Activated T-cell treated with anti-CD3 and anti-CD28 coated beads, Interleukin-2, amount 50 U/mL, for 72 hours (primary cell): ENCODE results near the gene AAK1. TPM values are rescaled to one million over a fixed set of nuclear protein-coding genes. Genes with fewer than 3 reads are reported as not detected.
A peak's percentile ranks its signal among the peaks of the same experiment; 100 is the strongest.

Experiments
- ATAC-seq, 2 donors: fragments of 150-1000 bp; cut with Tn5 transposase; replicated peaks in 1 of 2; 2 replicates each; pipeline ENCODE4 v1.10.0; 2021; ENCODE audit warnings: moderate library complexity in 2 of 2, mild to moderate bottlenecking in 1 of 2
- DNase-seq, 2 donors: peaks; one replicate each; pipeline ENCODE4 v3.0.0; 2021 to 2022; ENCODE audit warnings: mixed read lengths in 1 of 2
- H3K27ac Mint-ChIP-seq: one replicate; pipeline ENCODE4 v1.8.0; 2022; ENCODE audit warnings: mild to moderate bottlenecking, moderate library complexity, mixed read lengths
- H3K27me3 Mint-ChIP-seq: one replicate; pipeline ENCODE4 v1.8.0; 2022; ENCODE audit warnings: low read depth, mixed read lengths
- H3K36me3 Mint-ChIP-seq, 2 donors: one replicate each; pipeline ENCODE4 v1.8.0; 2022; ENCODE audit warnings: mixed read lengths in 2 of 2, mild to moderate bottlenecking in 1 of 2; ENCODE audit not compliant: insufficient read depth in 2 of 2
- H3K4me1 Mint-ChIP-seq: one replicate; pipeline ENCODE4 v1.8.0; 2022; ENCODE audit warnings: low read depth, mixed read lengths
- H3K4me3 Mint-ChIP-seq, 2 donors: one replicate each; pipeline ENCODE4 v1.8.0; 2022; ENCODE audit warnings: mild to moderate bottlenecking in 2 of 2, mixed read lengths in 2 of 2, moderate library complexity in 2 of 2
- H3K9me3 Mint-ChIP-seq, 2 donors: one replicate each; pipeline ENCODE4 v1.8.0; 2022; ENCODE audit warnings: mixed read lengths in 2 of 2
- total RNA-seq, 2 donors: library from RNA; stranded (reverse); gene quantifications; one replicate each; pipeline ENCODE4 v1.2.3, GENCODE V29; 2022

The AAK1 gene
- total RNA-seq, 2 donors from 2014 or later = 134 to 137 TPM

GRCh38 chr2:69547984-69548715 is 95.4 kb downstream of the AAK1 start:
- peaks cover 51% of the 10 kb centered on the region for H3K4me1 Mint-ChIP-seq
- peaks cover 9 to 39% of the 10 kb centered on the region in 2 donors for H3K36me3 Mint-ChIP-seq
- peaks cover 0 to 4% of the 10 kb centered on the region in 2 donors for H3K9me3 Mint-ChIP-seq
- no peak overlapping the region for H3K4me3 Mint-ChIP-seq
- ATAC-seq = no peak
- no peaks in the 10 kb centered on the region for H3K27me3 Mint-ChIP-seq
- DNase-seq = no peak
- H3K27ac Mint-ChIP-seq = peak overlapping the region; percentile 31

- H3K36me3 Mint-ChIP-seq = peaks cover 9 to 42% of the 10 kb centered on the region in 2 donors
- ATAC-seq (no peak), DNase-seq (no peak)
- H3K27ac Mint-ChIP-seq = no peak overlapping the region
- H3K27me3 Mint-ChIP-seq = no peaks in the 10 kb centered on the region
- peaks cover 40% of the 10 kb centered on the region for H3K4me1 Mint-ChIP-seq
- H3K4me3 Mint-ChIP-seq = no peak overlapping the region
- H3K9me3 Mint-ChIP-seq = peaks cover 0 to 4% of the 10 kb centered on the region in 2 donors
These were observed 96.9 kb downstream of the AAK1 start for GRCh38 chr2:69546646-69547045.

GRCh38 chr2:69545477-69545932 is 98.0 kb downstream of the AAK1 start:
- no peaks in the 10 kb centered on the region for H3K27me3 Mint-ChIP-seq
- peaks cover 29% of the 10 kb centered on the region for H3K4me1 Mint-ChIP-seq
- no peak overlapping the region for H3K4me3 Mint-ChIP-seq
- H3K9me3 Mint-ChIP-seq = peaks cover 0 to 4% of the 10 kb centered on the region in 2 donors
- peak overlapping the region; percentile 14 for H3K27ac Mint-ChIP-seq
- DNase-seq (no peak), ATAC-seq (no peak)
- H3K36me3 Mint-ChIP-seq = peaks cover 10 to 38% of the 10 kb centered on the region in 2 donors

GRCh38 chr2:69544951-69545350 is 98.6 kb downstream of the AAK1 start:
- Mint-ChIP-seq H3K4me1 (peaks cover 29% of the 10 kb centered on the region), H3K36me3 (peaks cover 10 to 39% of the 10 kb centered on the region in 2 donors), H3K27me3 (no peaks in the 10 kb centered on the region), H3K4me3 (no peak overlapping the region), H3K9me3 (peaks cover 0 to 4% of the 10 kb centered on the region in 2 donors), H3K27ac (peak overlapping the region; percentile 41)
- ATAC-seq (no peak), DNase-seq (no peak)

GRCh38 chr2:69539549-69539908 is 104.0 kb downstream of the AAK1 start:
- Mint-ChIP-seq H3K4me1 (peaks cover 33% of the 10 kb centered on the region), H3K9me3 (no peaks in the 10 kb centered on the region), H3K27me3 (no peaks in the 10 kb centered on the region), H3K4me3 (no peak overlapping the region), H3K27ac (peak overlapping the region; percentile 10), H3K36me3 (peaks cover 17 to 34% of the 10 kb centered on the region in 2 donors)
- DNase-seq (no peak), ATAC-seq (no peak)

- H3K27me3 Mint-ChIP-seq = no peaks in the 10 kb centered on the region
- no peak for ATAC-seq
- no peak overlapping the region for H3K4me3 Mint-ChIP-seq
- H3K4me1 Mint-ChIP-seq = peaks cover 33% of the 10 kb centered on the region
- peaks cover 19 to 39% of the 10 kb centered on the region in 2 donors for H3K36me3 Mint-ChIP-seq
- no peaks in the 10 kb centered on the region for H3K9me3 Mint-ChIP-seq
- DNase-seq = no peak
- H3K27ac Mint-ChIP-seq = no peak overlapping the region
These were observed 104.5 kb downstream of the AAK1 start for GRCh38 chr2:69538872-69539548.

GRCh38 chr2:69538249-69538648 is 105.3 kb downstream of the AAK1 start:
- H3K9me3 Mint-ChIP-seq = no peaks in the 10 kb centered on the region
- H3K27ac Mint-ChIP-seq = no peak overlapping the region
- H3K4me1 Mint-ChIP-seq = peaks cover 33% of the 10 kb centered on the region
- peaks cover 19 to 40% of the 10 kb centered on the region in 2 donors for H3K36me3 Mint-ChIP-seq
- ATAC-seq (no peak), DNase-seq (no peak)
- no peaks in the 10 kb centered on the region for H3K27me3 Mint-ChIP-seq
- no peak overlapping the region for H3K4me3 Mint-ChIP-seq

GRCh38 chr2:69535817-69536241 is 107.7 kb downstream of the AAK1 start:
- peak overlapping the region; percentile 14 for H3K27ac Mint-ChIP-seq
- no peak overlapping the region for H3K4me3 Mint-ChIP-seq
- H3K36me3 Mint-ChIP-seq = peaks cover 19 to 37% of the 10 kb centered on the region in 2 donors
- peaks cover 33% of the 10 kb centered on the region for H3K4me1 Mint-ChIP-seq
- no peaks in the 10 kb centered on the region for H3K27me3 Mint-ChIP-seq
- ATAC-seq (no peak), DNase-seq (no peak)
- H3K9me3 Mint-ChIP-seq = no peaks in the 10 kb centered on the region

- no peak overlapping the region for H3K27ac Mint-ChIP-seq
- H3K9me3 Mint-ChIP-seq = no peaks in the 10 kb centered on the region
- peaks cover 4% of the 10 kb centered on the region for H3K4me1 Mint-ChIP-seq
- DNase-seq (no peak), ATAC-seq (no peak)
- H3K4me3 Mint-ChIP-seq = no peak overlapping the region
- peaks cover 14 to 27% of the 10 kb centered on the region in 2 donors for H3K36me3 Mint-ChIP-seq
- no peaks in the 10 kb centered on the region for H3K27me3 Mint-ChIP-seq
These were observed 112.4 kb downstream of the AAK1 start for GRCh38 chr2:69531186-69531585.

GRCh38 chr2:69529480-69529879 is 114.1 kb downstream of the AAK1 start:
- Mint-ChIP-seq H3K36me3 (peaks cover 2 to 13% of the 10 kb centered on the region in 2 donors), H3K4me3 (no peak overlapping the region), H3K27ac (no peak overlapping the region), H3K27me3 (no peaks in the 10 kb centered on the region), H3K9me3 (no peaks in the 10 kb centered on the region), H3K4me1 (no peaks in the 10 kb centered on the region)
- no peak for ATAC-seq
- no peak for DNase-seq

- ATAC-seq (no peak), DNase-seq (no peak)
- Mint-ChIP-seq H3K36me3 (peaks cover 3 to 15% of the 10 kb centered on the region in 2 donors), H3K27ac (no peak overlapping the region), H3K9me3 (no peaks in the 10 kb centered on the region), H3K27me3 (no peaks in the 10 kb centered on the region), H3K4me1 (no peaks in the 10 kb centered on the region), H3K4me3 (no peak overlapping the region)
These were observed 118.3 kb downstream of the AAK1 start for GRCh38 chr2:69525261-69525660.

- H3K4me1 Mint-ChIP-seq = no peaks in the 10 kb centered on the region
- peaks cover 3 to 12% of the 10 kb centered on the region in 2 donors for H3K36me3 Mint-ChIP-seq
- H3K27ac Mint-ChIP-seq = no peak overlapping the region
These were observed 118.7 kb downstream of the AAK1 start for GRCh38 chr2:69524799-69525198.

GRCh38 chr2:69521747-69522146 is 121.8 kb downstream of the AAK1 start:
- no peaks in the 10 kb centered on the region for H3K27me3 Mint-ChIP-seq
- no peak overlapping the region for H3K27ac Mint-ChIP-seq
- peaks cover 3 to 31% of the 10 kb centered on the region in 2 donors for H3K36me3 Mint-ChIP-seq
- ATAC-seq (no peak), DNase-seq (no peak)
- H3K4me1 Mint-ChIP-seq = no peaks in the 10 kb centered on the region
- H3K4me3 Mint-ChIP-seq = no peak overlapping the region
- no peaks in the 10 kb centered on the region for H3K9me3 Mint-ChIP-seq

More at GRCh38 chr2:69524799-69525198, 118.7 kb downstream of the AAK1 start:
- no peak overlapping the region for H3K4me3 Mint-ChIP-seq
- DNase-seq (no peak), ATAC-seq (no peak)
- no peaks in the 10 kb centered on the region for H3K9me3 Mint-ChIP-seq
- no peaks in the 10 kb centered on the region for H3K27me3 Mint-ChIP-seq
